OCI-LY1 (cell line): ENCODE results near the gene C1QL2.

Experiments used
- H2AFZ ChIP-seq: fragments of 200-600 bp; sonication (generic), shearing (Covaris generic); 2 replicates; pipeline ENCODE4 v1.6.0; 2014; ENCODE audit warnings: antibody characterized with exemption, mild to moderate bottlenecking, low read length
- H3F3A ChIP-seq: fragments of 200-600 bp; sonication (generic), shearing (Covaris generic); 2 replicates; pipeline ENCODE4 v1.6.0; 2014; ENCODE audit warnings: mild to moderate bottlenecking, antibody characterized with exemption, low read length, moderate library complexity; ENCODE audit not compliant: insufficient read depth
- H3K27ac ChIP-seq: fragments of 200-600 bp; sonication (generic); 2 replicates; pipeline ENCODE4 v1.5.1; 2014; ENCODE audit warnings: low read length, mixed run types, mild to moderate bottlenecking, low read depth; ENCODE audit not compliant: poor library complexity, severe bottlenecking
- H3K27me3 ChIP-seq: fragments of 200-600 bp; sonication (generic); 2 replicates; pipeline ENCODE4 v1.6.0; 2014; ENCODE audit warnings: antibody characterized with exemption, mild to moderate bottlenecking, low read length, moderate library complexity; ENCODE audit not compliant: insufficient read depth
- H3K36me3 ChIP-seq: fragments of 200-600 bp; sonication (generic); 2 replicates; pipeline ENCODE4 v1.6.1; 2014; ENCODE audit warnings: mild to moderate bottlenecking, antibody characterized with exemption, low read length, moderate library complexity, mixed read lengths; ENCODE audit not compliant: insufficient read depth
- H3K4me1 ChIP-seq: fragments of 200-600 bp; sonication (generic); 2 replicates; pipeline ENCODE4 v1.5.1; 2014; ENCODE audit warnings: mild to moderate bottlenecking, low read length, moderate library complexity; ENCODE audit not compliant: insufficient read depth, severe bottlenecking
- H3K4me2 ChIP-seq: fragments of 200-600 bp; sonication (generic), shearing (Covaris generic); 2 replicates; pipeline ENCODE4 v1.6.1; 2014; ENCODE audit warnings: low read length
- H3K4me3 ChIP-seq: fragments of 200-600 bp; sonication (generic); 2 replicates; pipeline ENCODE4 v1.5.1; 2014; ENCODE audit warnings: low read length, low read depth, mild to moderate bottlenecking, mixed read lengths; ENCODE audit not compliant: poor library complexity, severe bottlenecking
- H3K79me2 ChIP-seq: fragments of 200-600 bp; shearing (Covaris generic); 2 replicates; pipeline ENCODE4 v1.6.1; 2016; ENCODE audit warnings: mixed run types, low read length, mixed read lengths; ENCODE audit not compliant: insufficient read depth
- H3K9ac ChIP-seq: fragments of 200-600 bp; sonication (generic), shearing (Covaris generic); 2 replicates; pipeline ENCODE4 v1.6.1; 2014; ENCODE audit warnings: mild to moderate bottlenecking, low read length, mixed read lengths
- H3K9me2 ChIP-seq: fragments of 200-600 bp; sonication (generic), shearing (Covaris generic); 2 replicates; pipeline ENCODE4 v1.6.1; 2014; ENCODE audit warnings: low read depth, mild to moderate bottlenecking, low read length, mixed read lengths
- H3K9me3 ChIP-seq: fragments of 200-600 bp; shearing (Covaris generic); 2 replicates; pipeline ENCODE4 v1.6.1; 2014; ENCODE audit warnings: low read length, mixed read lengths
- H4K20me1 ChIP-seq: fragments of 200-600 bp; sonication (generic), shearing (Covaris generic); 2 replicates; pipeline ENCODE4 v1.6.0; 2016; ENCODE audit warnings: mild to moderate bottlenecking, low read length; ENCODE audit not compliant: insufficient read depth
- CTCF ChIP-seq: fragments of 200-600 bp; sonication (generic), shearing (Covaris generic); IDR thresholded peaks from 2 replicates; pipeline ENCODE4 v1.5.1; 2017; ENCODE audit warnings: mild to moderate bottlenecking, antibody characterized with exemption, low read length, moderate library complexity, mixed read lengths
- EZH2 ChIP-seq: fragments of 200-600 bp; sonication (generic), shearing (Covaris generic); IDR thresholded peaks from 2 replicates; pipeline ENCODE4 v1.8.0; 2017; ENCODE audit warnings: borderline replicate concordance, mixed run types, mild to moderate bottlenecking, antibody characterized with exemption, low read length, moderate library complexity, mixed read lengths

The C1QL2 gene

GRCh38 chr2:119136093-119136492 lies 22.5 kb downstream of the C1QL2 start:
- no peaks in the 10 kb centered on the region for H4K20me1 ChIP-seq
- H3K4me3 ChIP-seq = no peak overlapping the region
- H3K27me3 ChIP-seq = no peaks in the 10 kb centered on the region
- no peak overlapping the region for H3K9ac ChIP-seq
- H3K4me2 ChIP-seq = no peak overlapping the region
- H3F3A ChIP-seq = no peaks in the 10 kb centered on the region
- H3K9me2 ChIP-seq = no peaks in the 10 kb centered on the region
- H3K4me1 ChIP-seq = no peaks in the 10 kb centered on the region
- no peak overlapping the region for H2AFZ ChIP-seq
- H3K27ac ChIP-seq = no peak overlapping the region
- no peaks in the 10 kb centered on the region for H3K36me3 ChIP-seq
- no peaks in the 10 kb centered on the region for H3K79me2 ChIP-seq
- no peaks in the 10 kb centered on the region for H3K9me3 ChIP-seq
- TF ChIP-seq CTCF (no peak), EZH2 (no peak)

- no peak overlapping the region for H3K9ac ChIP-seq
- no peak overlapping the region for H3K4me2 ChIP-seq
- no peaks in the 10 kb centered on the region for H3K9me2 ChIP-seq
- no peaks in the 10 kb centered on the region for H3K27me3 ChIP-seq
- no peak overlapping the region for H2AFZ ChIP-seq
- no peaks in the 10 kb centered on the region for H3K4me1 ChIP-seq
- H3K9me3 ChIP-seq = no peaks in the 10 kb centered on the region
- H3K27ac ChIP-seq = no peak overlapping the region
- no peaks in the 10 kb centered on the region for H3F3A ChIP-seq
- H4K20me1 ChIP-seq = no peaks in the 10 kb centered on the region
- no peaks in the 10 kb centered on the region for H3K36me3 ChIP-seq
- no peaks in the 10 kb centered on the region for H3K79me2 ChIP-seq
- no peak overlapping the region for H3K4me3 ChIP-seq
- no peak for TF ChIP-seq CTCF
- TF ChIP-seq EZH2 = no peak
Measured at GRCh38 chr2:119134775-119135174, 23.8 kb downstream of the C1QL2 start.

- H3K4me3 ChIP-seq = no peak overlapping the region
- no peaks in the 10 kb centered on the region for H3K27me3 ChIP-seq
- no peaks in the 10 kb centered on the region for H3F3A ChIP-seq
- H3K27ac ChIP-seq = no peak overlapping the region
- no peaks in the 10 kb centered on the region for H3K4me1 ChIP-seq
- H2AFZ ChIP-seq = no peak overlapping the region
- no peak overlapping the region for H3K4me2 ChIP-seq
- no peaks in the 10 kb centered on the region for H3K79me2 ChIP-seq
- no peaks in the 10 kb centered on the region for H3K9me2 ChIP-seq
- TF ChIP-seq CTCF = peak; percentile 70
- TF ChIP-seq EZH2 = no peak
- no peak overlapping the region for H3K9ac ChIP-seq
- no peaks in the 10 kb centered on the region for H3K36me3 ChIP-seq
- H4K20me1 ChIP-seq = no peaks in the 10 kb centered on the region
- no peaks in the 10 kb centered on the region for H3K9me3 ChIP-seq
Measured at GRCh38 chr2:119126650-119127049, 31.9 kb downstream of the C1QL2 start.
